H9 (cell line): ENCODE results near the gene SS18L1. TPM values are rescaled to one million over a fixed set of nuclear protein-coding genes. Genes with fewer than 3 reads are reported as not detected.

Source experiments
- DNase-seq: peaks from one replicate; pipeline ENCODE4 v3.0.0-alpha.2; 2017
- H2AFZ ChIP-seq: one replicate; pipeline ENCODE4 v1.6.1; 2013; ENCODE audit warnings: mild to moderate bottlenecking, low read length, control low read depth, moderate library complexity
- H2AK5ac ChIP-seq: 2 replicates; pipeline ENCODE4 v1.6.1; 2013; ENCODE audit warnings: low read length, control low read depth, mixed read lengths; ENCODE audit not compliant: insufficient read length
- H2BK120ac ChIP-seq: one replicate; pipeline ENCODE4 v1.6.1; 2013; ENCODE audit warnings: low read depth, mild to moderate bottlenecking, low read length, control low read depth, inconsistent platforms; ENCODE audit not compliant: poor library complexity, severe bottlenecking
- H2BK12ac ChIP-seq: 2 replicates; pipeline ENCODE4 v1.6.1; 2013; ENCODE audit warnings: low read length, control low read depth, mixed read lengths, low read depth; ENCODE audit not compliant: insufficient read length
- H2BK15ac ChIP-seq: 2 replicates; pipeline ENCODE4 v1.6.1; 2013; ENCODE audit warnings: low read depth, low read length, control low read depth
- H2BK20ac ChIP-seq: one replicate; pipeline ENCODE4 v1.6.1; 2013; ENCODE audit warnings: low read depth, mild to moderate bottlenecking, low read length, control low read depth, inconsistent platforms; ENCODE audit not compliant: poor library complexity, severe bottlenecking
- H2BK5ac ChIP-seq: 2 replicates; pipeline ENCODE4 v1.6.1; 2013; ENCODE audit warnings: low read length, control low read depth, mixed read lengths; ENCODE audit not compliant: insufficient read length
- H3K14ac ChIP-seq: 2 replicates; pipeline ENCODE4 v1.6.1; 2013; ENCODE audit warnings: low read length, control low read depth; ENCODE audit not compliant: insufficient read depth
- H3K18ac ChIP-seq: 2 replicates; pipeline ENCODE4 v1.6.1; 2013; ENCODE audit warnings: low read depth, mild to moderate bottlenecking, mixed read lengths, low read length, control low read depth; ENCODE audit not compliant: insufficient read length
- H3K23ac ChIP-seq: 2 replicates; pipeline ENCODE4 v1.6.1; 2013; ENCODE audit warnings: low read length, control low read depth, mixed read lengths, low read depth; ENCODE audit not compliant: insufficient read length
- H3K23me2 ChIP-seq: 2 replicates; pipeline ENCODE4 v1.6.1; 2013; ENCODE audit warnings: low read depth, mild to moderate bottlenecking, mixed read lengths, low read length, control low read depth; ENCODE audit not compliant: insufficient read length, poor library complexity, severe bottlenecking
- H3K27ac ChIP-seq: 2 replicates; pipeline ENCODE4 v1.5.1; 2013; ENCODE audit warnings: low read length, control low read depth, mixed read lengths, low read depth; ENCODE audit not compliant: insufficient read length
- H3K27me3 ChIP-seq: 2 replicates; pipeline ENCODE4 v1.6.1; 2013; ENCODE audit warnings: low read length, control low read depth, inconsistent platforms; ENCODE audit not compliant: insufficient read depth
- H3K4ac ChIP-seq: 2 replicates; pipeline ENCODE4 v1.6.1; 2013; ENCODE audit warnings: low read depth, mild to moderate bottlenecking, control low read depth, inconsistent platforms, low read length, moderate library complexity
- H3K4me1 ChIP-seq: 2 replicates; pipeline ENCODE4 v1.6.1; 2013; ENCODE audit warnings: low read length, control low read depth, inconsistent platforms; ENCODE audit not compliant: insufficient read depth
- H3K4me2 ChIP-seq: 2 replicates; pipeline ENCODE4 v1.6.1; 2013; ENCODE audit warnings: low read length, control low read depth, mixed read lengths; ENCODE audit not compliant: insufficient read length, insufficient read depth
- H3K56ac ChIP-seq: 2 replicates; pipeline ENCODE4 v1.6.1; 2013; ENCODE audit warnings: low read depth, mild to moderate bottlenecking, mixed read lengths, low read length, control low read depth; ENCODE audit not compliant: insufficient read length
- H3K79me1 ChIP-seq: 2 replicates; pipeline ENCODE4 v1.6.1; 2013; ENCODE audit warnings: low read depth, mild to moderate bottlenecking, moderate library complexity, low read length, control low read depth, inconsistent platforms; ENCODE audit not compliant: insufficient read depth, poor library complexity, severe bottlenecking
- H3K79me2 ChIP-seq: 2 replicates; pipeline ENCODE4 v1.6.1; 2013; ENCODE audit warnings: low read length, control low read depth, inconsistent platforms; ENCODE audit not compliant: insufficient read depth
- H3K9ac ChIP-seq: 2 replicates; pipeline ENCODE4 v1.6.1; 2013; ENCODE audit warnings: low read length, control low read depth, mixed read lengths; ENCODE audit not compliant: insufficient read length; ENCODE audit errors: extremely low read depth
- H3K9me3 ChIP-seq: one replicate; pipeline ENCODE4 v1.6.1; 2013; ENCODE audit warnings: low read depth, low read length, inconsistent platforms; ENCODE audit not compliant: control insufficient read depth
- H3T11ph ChIP-seq: one replicate; pipeline ENCODE4 v1.6.1; 2013; ENCODE audit warnings: mild to moderate bottlenecking, low read length, control low read depth, inconsistent platforms
- H4K20me1 ChIP-seq: one replicate; pipeline ENCODE4 v1.6.1; 2013; ENCODE audit not compliant: control insufficient read depth, insufficient read length, insufficient read depth
- H4K5ac ChIP-seq: 2 replicates; pipeline ENCODE4 v1.6.1; 2013; ENCODE audit warnings: low read depth, mild to moderate bottlenecking, mixed read lengths, low read length, control low read depth; ENCODE audit not compliant: insufficient read length
- H4K8ac ChIP-seq: replicated peaks from 2 replicates; pipeline ENCODE4 v1.6.1; 2013; ENCODE audit warnings: low read length, control low read depth, mixed read lengths, low read depth; ENCODE audit not compliant: insufficient read length
- H4K91ac ChIP-seq: 2 replicates; pipeline ENCODE4 v1.6.1; 2013; ENCODE audit warnings: low read depth, mild to moderate bottlenecking, moderate library complexity, mixed read lengths, low read length, control low read depth; ENCODE audit not compliant: insufficient read length
- H3K27ac Mint-ChIP-seq, 3 experiments: 2 replicates in 2 of 3; 3 replicates in 1 of 3; pipeline ENCODE4 v1.8.0; 2020 to 2021; ENCODE audit warnings: mixed read lengths in 3 of 3, mild to moderate bottlenecking in 1 of 3, moderate library complexity in 1 of 3
- H3K27me3 Mint-ChIP-seq: 2 replicates; pipeline ENCODE4 v1.8.0; 2021; ENCODE audit warnings: low read depth, mild to moderate bottlenecking, moderate library complexity, mixed read lengths
- H3K36me3 Mint-ChIP-seq, 3 experiments: 2 replicates in 2 of 3; 3 replicates in 1 of 3; pipeline ENCODE4 v1.8.0; 2020 to 2021; ENCODE audit warnings: low read depth in 3 of 3, mixed read lengths in 3 of 3; ENCODE audit not compliant: insufficient read depth in 1 of 3
- H3K4me1 Mint-ChIP-seq, 2 experiments: 2 replicates each; pipeline ENCODE4 v1.8.0; 2020; ENCODE audit warnings: mixed read lengths in 2 of 2
- H3K4me3 Mint-ChIP-seq, 2 experiments: 2 replicates in 1 of 2; 3 replicates in 1 of 2; pipeline ENCODE4 v1.8.0; 2020 to 2021; ENCODE audit warnings: mild to moderate bottlenecking in 2 of 2, mixed read lengths in 2 of 2, moderate library complexity in 1 of 2
- H3K9me3 Mint-ChIP-seq, 2 experiments: 2 replicates in 1 of 2; 3 replicates in 1 of 2; pipeline ENCODE4 v1.8.0; 2020; ENCODE audit warnings: mild to moderate bottlenecking in 2 of 2, mixed read lengths in 2 of 2, moderate library complexity in 1 of 2
- CTCF ChIP-seq: fragments of 200-600 bp; sonication (generic); conservative IDR thresholded peaks from 3 replicates; pipeline ENCODE4 v1.8.0; 2021; ENCODE audit warnings: antibody characterized with exemption, mild to moderate bottlenecking
- WGBS: extraction: QIAGEN DNeasy Blood & Tissue Kit; methylation state at CpG from one replicate; pipeline ENCODE4 v1.1.7; 2013; ENCODE audit warnings: missing lambda C conversion rate, low lambda C conversion rate, mixed read lengths; ENCODE audit not compliant: insufficient read length; ENCODE audit errors: extremely low coverage; 5-methylcytosine and 5-hydroxymethylcytosine counted together
- total RNA-seq: library from RNA; stranded (reverse); gene quantifications from 2 replicates; pipeline ENCODE4 v1.2.1, GENCODE V29; 2021

SS18L1 gene
- total RNA-seq, 1 experiment from 2014 or later, result 22.2 TPM

GRCh38 chr20:62139636-62140035, 3.9 kb upstream of the SS18L1 start:
- peak overlapping the region in 1 of 3 experiments; percentile 40; a peak in 1 of 7 replicates for H3K27ac Mint-ChIP-seq

More at GRCh38 chr20:62139636-62140035, 3.9 kb upstream of the SS18L1 start:
- no peaks in the 10 kb centered on the region for H4K20me1 ChIP-seq
- Mint-ChIP-seq H3K36me3 (peaks cover 36 to 76% (median 59%) of the 10 kb centered on the region in 3 experiments; a peak in 6 of 7 replicates), H3K4me3 (no peak overlapping the region), H3K4me1 (peaks cover 17 to 18% of the 10 kb centered on the region in 2 experiments), H3K27me3 (no peaks in the 10 kb centered on the region; the same call in 1 of the 2 replicates), H3K9me3 (no peaks in the 10 kb centered on the region; a peak in 1 of 5 replicates)
- H2AK5ac ChIP-seq, result no peak overlapping the region
- no peaks in the 10 kb centered on the region for H3K4me1 ChIP-seq
- H4K8ac ChIP-seq, result no peak overlapping the region
- no peak overlapping the region for H3K4me2 ChIP-seq
- H4K5ac ChIP-seq, result no peak overlapping the region
- H2BK20ac ChIP-seq, result no peak overlapping the region
- no peak overlapping the region for H3T11ph ChIP-seq
- no peak overlapping the region for H3K14ac ChIP-seq
- no peak overlapping the region for H3K23ac ChIP-seq
- no peak overlapping the region for H3K4ac ChIP-seq
- no peak for DNase-seq
- H3K27ac ChIP-seq, result no peak overlapping the region
- H3K9ac ChIP-seq, result no peak overlapping the region
- no peaks in the 10 kb centered on the region for H3K9me3 ChIP-seq
- peaks cover 18% of the 10 kb centered on the region; the same call in 1 of the 2 replicates for H3K79me2 ChIP-seq
- no CpG with 5 or more reads among the region's 13 CpGs for WGBS
- no peak overlapping the region for H2AFZ ChIP-seq
- no peak overlapping the region for H2BK120ac ChIP-seq
- TF ChIP-seq CTCF, result no peak
- no peak overlapping the region for H2BK5ac ChIP-seq
- H3K23me2 ChIP-seq, result peaks cover 7% of the 10 kb centered on the region
- no peak overlapping the region for H2BK12ac ChIP-seq
- no peak overlapping the region for H3K56ac ChIP-seq
- H3K79me1 ChIP-seq, result no peaks in the 10 kb centered on the region
- H2BK15ac ChIP-seq, result no peak overlapping the region
- H3K18ac ChIP-seq, result no peak overlapping the region
- H3K27me3 ChIP-seq, result no peaks in the 10 kb centered on the region
- H4K91ac ChIP-seq, result no peak overlapping the region
